GM13977 (cell line): ENCODE results near the gene IFNLR1.

Experiments
- DNase-seq: peaks from one replicate; pipeline ENCODE4 v3.0.0; 2012; ENCODE audit warnings: low spot score
- in situ Hi-C: fragments of 300-500 bp; cut with MboI; formaldehyde crosslinking; loops from one replicate; pipeline ENCODE4 v1.12.0; 2022; ENCODE audit warnings: low sequenced_read_pairs, low pct_unique_long_range_greater_than_20kb, mixed read lengths, inconsistent platforms; ENCODE audit not compliant: unreplicated experiment
- TF ChIP-seq, protein P1 (sequence below): IDR thresholded peaks from 2 replicates; pipeline ENCODE4 v1.5.1; 2012; ENCODE audit warnings: mild to moderate bottlenecking, control low read depth; ENCODE audit not compliant: insufficient read depth; ENCODE audit errors: extremely low read depth, missing control alignments

The IFNLR1 gene

DNA sequence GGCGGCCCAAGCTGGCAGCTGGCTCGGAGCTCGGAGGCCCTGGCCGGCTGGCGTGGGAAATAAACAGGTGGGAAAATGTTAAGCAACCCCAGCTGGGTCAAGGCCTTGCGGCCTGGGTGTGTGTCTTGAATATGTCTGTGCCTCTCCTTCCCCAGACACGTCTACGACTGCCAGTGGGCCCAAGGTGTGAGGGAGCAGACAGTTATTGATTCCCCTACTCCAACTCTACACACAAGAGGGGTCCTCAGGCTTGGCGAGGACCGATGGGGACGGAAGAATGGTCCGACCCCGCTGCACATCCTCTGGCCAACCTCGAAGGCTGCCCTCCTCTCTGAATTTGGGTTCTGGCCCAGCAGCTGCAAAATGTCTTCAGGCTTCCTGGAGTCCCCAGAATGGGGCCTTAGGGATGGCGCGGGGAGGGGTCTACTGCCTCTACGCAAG is 46.3 kb downstream of the IFNLR1 start:
- in situ Hi-C loops: no loop called here
- DNase-seq: no peak
- TF ChIP-seq, protein P1, sequence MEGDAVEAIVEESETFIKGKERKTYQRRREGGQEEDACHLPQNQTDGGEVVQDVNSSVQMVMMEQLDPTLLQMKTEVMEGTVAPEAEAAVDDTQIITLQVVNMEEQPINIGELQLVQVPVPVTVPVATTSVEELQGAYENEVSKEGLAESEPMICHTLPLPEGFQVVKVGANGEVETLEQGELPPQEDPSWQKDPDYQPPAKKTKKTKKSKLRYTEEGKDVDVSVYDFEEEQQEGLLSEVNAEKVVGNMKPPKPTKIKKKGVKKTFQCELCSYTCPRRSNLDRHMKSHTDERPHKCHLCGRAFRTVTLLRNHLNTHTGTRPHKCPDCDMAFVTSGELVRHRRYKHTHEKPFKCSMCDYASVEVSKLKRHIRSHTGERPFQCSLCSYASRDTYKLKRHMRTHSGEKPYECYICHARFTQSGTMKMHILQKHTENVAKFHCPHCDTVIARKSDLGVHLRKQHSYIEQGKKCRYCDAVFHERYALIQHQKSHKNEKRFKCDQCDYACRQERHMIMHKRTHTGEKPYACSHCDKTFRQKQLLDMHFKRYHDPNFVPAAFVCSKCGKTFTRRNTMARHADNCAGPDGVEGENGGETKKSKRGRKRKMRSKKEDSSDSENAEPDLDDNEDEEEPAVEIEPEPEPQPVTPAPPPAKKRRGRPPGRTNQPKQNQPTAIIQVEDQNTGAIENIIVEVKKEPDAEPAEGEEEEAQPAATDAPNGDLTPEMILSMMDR: no peak

GRCh38 chr1:24139841-24140425 is 47.2 kb downstream of the IFNLR1 start:
- in situ Hi-C loops: no loop called here
- TF ChIP-seq, protein P1: no peak
- no peak for DNase-seq

- TF ChIP-seq, protein P1: no peak
- DNase-seq: no peak
- in situ Hi-C loops: no loop called here
These were observed 47.9 kb downstream of the IFNLR1 start for GRCh38 chr1:24139222-24139489.

GRCh38 chr1:24138476-24139221 is 48.4 kb downstream of the IFNLR1 start:
- in situ Hi-C loops: no loop called here
- DNase-seq: no peak
- TF ChIP-seq, protein P1: no peak

GRCh38 chr1:24136956-24137539 is 50.0 kb downstream of the IFNLR1 start:
- DNase-seq: no peak
- TF ChIP-seq, protein P1: no peak
- in situ Hi-C loops: no loop called here

- TF ChIP-seq, protein P1: no peak
- in situ Hi-C loops: no loop called here
- no peak for DNase-seq
These were observed 52.7 kb downstream of the IFNLR1 start for GRCh38 chr1:24134376-24134775.
